NCI-H774 (cell line): ENCODE results near the gene PCDHGA1.
"Not testable (repeated sequence)": the region's sequence is repeated elsewhere in the genome, so short reads cannot be mapped to it uniquely, and the experiment has no call there.

ENCODE experiments used
- DNase-seq: peaks from one replicate; lab custom pipeline; 2025; lab: John Stamatoyannopoulos, UW

The PCDHGA1 gene

GRCh38 chr5:141383345-141383744 is 53.0 kb downstream of the PCDHGA1 start:
- no peak for DNase-seq

- no peak for DNase-seq
Measured at GRCh38 chr5:141384471-141385267, 54.4 kb downstream of the PCDHGA1 start.

GRCh38 chr5:141387557-141388311 is 57.4 kb downstream of the PCDHGA1 start, which contains the start of gene PCDHGB4:
TSS of gene PCDHGB4 (plus strand) at chr5:141387698. CDS start at chr5:141387885, 187 bp downstream.
- not testable (repeated sequence) for DNase-seq

- DNase-seq = no peak
Measured at GRCh38 chr5:141388661-141389060, 58.3 kb downstream of the PCDHGA1 start.

GRCh38 chr5:141389153-141390042 is 59.1 kb downstream of the PCDHGA1 start:
- DNase-seq = no peak

GRCh38 chr5:141392429-141393198 is 62.3 kb downstream of the PCDHGA1 start, which contains the start of gene PCDHGA8:
TSS of gene PCDHGA8 (plus strand) at chr5:141392633. CDS start at chr5:141392814, 181 bp downstream.
- no peak for DNase-seq

GRCh38 chr5:141393267-141393666 is 63.0 kb downstream of the PCDHGA1 start:
- DNase-seq = no peak

GRCh38 chr5:141394401-141395187 is 64.3 kb downstream of the PCDHGA1 start:
- DNase-seq = not testable (repeated sequence)

- not testable (repeated sequence) for DNase-seq
Measured at GRCh38 chr5:141397756-141398551, 67.6 kb downstream of the PCDHGA1 start, which contains the start of gene PCDHGB5. TSS of gene PCDHGB5 (plus strand) at chr5:141397947. CDS start at chr5:141398128, 181 bp downstream.

- no peak for DNase-seq
Measured at GRCh38 chr5:141398608-141399007, 68.3 kb downstream of the PCDHGA1 start.

GRCh38 chr5:141399555-141400258 is 69.4 kb downstream of the PCDHGA1 start:
- DNase-seq = no peak

- no peak for DNase-seq
Measured at GRCh38 chr5:141402553-141403243, 72.4 kb downstream of the PCDHGA1 start, which contains the start of gene PCDHGA9. TSS of gene PCDHGA9 (plus strand) at chr5:141402778. CDS start at chr5:141402953, 175 bp downstream.

- DNase-seq = no peak
Measured at GRCh38 chr5:141403387-141403786, 73.1 kb downstream of the PCDHGA1 start.

- DNase-seq = not testable (repeated sequence)
Measured at GRCh38 chr5:141407790-141408505, 77.6 kb downstream of the PCDHGA1 start, which contains the start of gene PCDHGB6. TSS of gene PCDHGB6 (plus strand) at chr5:141408021. CDS start at chr5:141408203, 182 bp downstream.

- DNase-seq = no peak
Measured at GRCh38 chr5:141409598-141410306, 79.4 kb downstream of the PCDHGA1 start.

- no peak for DNase-seq
Measured at GRCh38 chr5:141411575-141411974, 81.3 kb downstream of the PCDHGA1 start.
